ENCODE results near the gene JAKMIP3. TPM values are rescaled to one million over a fixed set of nuclear protein-coding genes. Genes with fewer than 3 reads are reported as not detected.

JAKMIP3 gene
- polyA plus RNA-seq, 2 of the 4 experiments (the other 2 are of a cell fraction) = 3.1 to 4.1 TPM

- TF ChIP-seq MAZ (IDR thresholded peaks at IDR 0.05; ENCODE audit: borderline replicate concordance, low read depth, low read length) (no peak), ESRRA (IDR thresholded peaks at IDR 0.05; ENCODE audit: borderline replicate concordance, low read length) (no peak), SMC3 (IDR thresholded peaks at IDR 0.05) (no peak), CHD2 (IDR thresholded peaks at IDR 0.05; ENCODE audit: low read length, partially characterized antibody) (no peak), PBX3 (IDR thresholded peaks at IDR 0.05) (no peak), PHF8 (IDR thresholded peaks at IDR 0.05; ENCODE audit: borderline replicate concordance, low read depth) (no peak), USF2 (IDR thresholded peaks at IDR 0.05) (no peak), ATOH8 (CRISPR knock-in tag; IDR thresholded peaks at IDR 0.05; ENCODE audit: low read depth) (no peak), CHD4 (IDR thresholded peaks at IDR 0.05; ENCODE audit: borderline replicate concordance) (no peak), ZNF302 (CRISPR knock-in tag; IDR thresholded peaks at IDR 0.05) (no peak), ZFP36 (IDR thresholded peaks at IDR 0.05; ENCODE audit: borderline replicate concordance, partially characterized antibody) (no peak), KDM5A (IDR thresholded peaks at IDR 0.05) (no peak)
- ATAC-seq = no peak
- no peak for DNase-seq (ENCODE audit: low read depth in 1 of 2, low spot score in 1 of 2)
- Histone ChIP-seq H3K4me3 (no peak overlapping the region), H3K4me2 (no peak overlapping the region), H3K9me3 (no peaks in the 10 kb centered on the region), H3K4me1 (no peaks in the 10 kb centered on the region), H3K27ac (no peak overlapping the region)
- FAIRE-seq = no peak
- 93% methylated on average over 10 of the region's 10 CpGs for WGBS (ENCODE audit: missing lambda C conversion rate)
- ChIA-PET POLR2A (no interaction called here), CTCF (interaction anchor here (1.5 to 2.8 kb wide), 2 partner anchors 9 to 11 kb away, joined by 3 to 7 read pairs; no protein-coding TSS in a partner anchor)
Observed at GRCh38 chr10:132112611-132113010, 46.9 kb downstream of the JAKMIP3 start.

GRCh38 chr10:132113206-132113605 lies 47.5 kb downstream of the JAKMIP3 start:
- WGBS (ENCODE audit: missing lambda C conversion rate) = 82% methylated on average over 6 of the region's 6 CpGs
- no peak for FAIRE-seq
- ATAC-seq = no peak
- no peaks in the 10 kb centered on the region for H3K9me3 ChIP-seq
- DNase-seq (ENCODE audit: low read depth in 1 of 2, low spot score in 1 of 2) = no peak
- no peak overlapping the region for H3K4me3 ChIP-seq
- no peak overlapping the region for H3K27ac ChIP-seq
- H3K4me1 ChIP-seq = no peaks in the 10 kb centered on the region
- TF ChIP-seq USF2 (IDR thresholded peaks at IDR 0.05) = no peak
- TF ChIP-seq REST (IDR thresholded peaks at IDR 0.05) = no peak
- no peak for TF ChIP-seq TFCP2L1 (CRISPR knock-in tag; IDR thresholded peaks at IDR 0.05)
- no peak for TF ChIP-seq FOSB (CRISPR knock-in tag; IDR thresholded peaks at IDR 0.05)
- no peak for TF ChIP-seq ZC3H11A (IDR thresholded peaks at IDR 0.05)
- no peak overlapping the region for H3K4me2 ChIP-seq
- ChIA-PET POLR2A (no interaction called here), CTCF (interaction anchor here (1.5 to 2.8 kb wide), 2 partner anchors 10 to 11 kb away, joined by 3 to 7 read pairs; no protein-coding TSS in a partner anchor)
